ENCODE measurements around the gene ORC1.

DNA sequence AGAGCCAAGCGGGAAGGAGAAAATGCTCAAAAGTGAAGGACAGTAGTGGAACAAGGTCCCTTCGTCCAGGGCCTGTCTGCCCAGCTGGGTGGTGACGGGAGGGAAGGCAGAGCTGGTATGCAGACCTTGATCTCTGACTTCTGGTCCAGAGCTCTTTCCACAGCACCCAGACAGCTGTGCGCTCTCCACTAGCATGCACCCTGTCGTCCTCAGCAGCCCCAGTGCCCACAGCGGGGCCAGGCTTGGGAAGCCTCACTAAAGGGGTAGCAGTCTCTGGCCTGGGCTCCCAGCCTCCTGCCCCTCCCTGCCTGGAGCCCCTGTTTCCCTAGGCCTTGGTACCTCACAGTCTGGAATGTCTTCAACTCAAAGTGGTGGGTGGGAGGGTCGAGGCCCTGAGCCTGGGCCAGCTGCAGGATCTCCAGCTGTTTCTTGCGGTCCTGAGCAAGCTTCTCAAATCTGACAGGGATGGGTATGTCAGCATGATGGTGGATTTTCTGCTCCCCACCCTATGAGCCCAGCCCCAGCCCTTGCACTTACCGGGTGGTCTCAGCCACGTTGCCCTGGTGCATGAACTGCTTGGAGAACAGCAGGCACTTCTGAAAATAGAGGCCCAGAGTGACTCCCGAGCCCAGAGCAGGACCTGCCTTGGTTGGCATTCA lies 48.2 kb downstream of the ORC1 start:
- TF ChIP-seq EZH2 (IDR thresholded peaks at IDR 0.05; ENCODE audit: insufficient read depth, poor library complexity, severe bottlenecking): no peak
- TF ChIP-seq EZH2phosphoT487 (IDR thresholded peaks at IDR 0.05; ENCODE audit: insufficient read depth, low read depth): no peak
